NCI-H2227 (cell line): Measurements from ENCODE around the gene INHA.
A peak's percentile ranks its signal among the peaks of the same experiment; 100 is the strongest.

Experiments used
- DNase-seq: peaks from one replicate; lab custom pipeline; 2025; ENCODE audit not compliant: unreplicated experiment; lab: John Stamatoyannopoulos, UW

INHA gene

GRCh38 chr2:219539926-219540678, 32.0 kb upstream of the INHA start:
- DNase-seq = no peak

- no peak for DNase-seq
Measured at GRCh38 chr2:219540784-219541504, 31.2 kb upstream of the INHA start.

DNA sequence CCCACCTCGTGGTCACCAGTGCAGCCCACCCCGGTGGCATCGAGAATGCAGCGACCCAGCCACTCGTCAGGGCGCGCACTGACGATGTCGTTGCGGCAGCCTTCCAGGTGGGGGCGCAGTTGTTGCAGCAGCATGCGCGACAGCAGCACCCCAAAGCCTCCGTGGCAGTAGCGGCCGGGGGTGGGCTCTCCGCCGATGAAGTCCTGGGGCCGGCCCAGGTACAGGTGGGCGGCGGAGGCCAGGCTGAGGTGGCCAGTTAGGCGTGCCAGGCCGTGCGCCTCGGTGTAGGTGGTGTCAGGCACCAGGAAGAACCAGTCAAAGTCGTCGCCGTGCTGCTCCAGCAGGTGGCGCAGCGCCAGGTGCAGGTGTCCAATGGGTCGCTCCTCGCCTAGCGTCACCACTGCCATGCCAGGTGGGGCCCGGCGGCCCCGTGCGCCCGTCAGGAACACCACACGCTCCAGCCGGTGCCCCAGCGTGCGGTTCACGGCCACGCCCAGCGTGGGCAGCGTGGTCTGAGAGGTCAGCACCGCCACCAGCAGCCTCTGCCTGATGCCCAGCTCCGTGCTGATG, 30.4 kb upstream of the INHA start:
- DNase-seq = peak; percentile 90

GRCh38 chr2:219542931-219543595, 29.0 kb upstream of the INHA start:
- DNase-seq = no peak

DNA sequence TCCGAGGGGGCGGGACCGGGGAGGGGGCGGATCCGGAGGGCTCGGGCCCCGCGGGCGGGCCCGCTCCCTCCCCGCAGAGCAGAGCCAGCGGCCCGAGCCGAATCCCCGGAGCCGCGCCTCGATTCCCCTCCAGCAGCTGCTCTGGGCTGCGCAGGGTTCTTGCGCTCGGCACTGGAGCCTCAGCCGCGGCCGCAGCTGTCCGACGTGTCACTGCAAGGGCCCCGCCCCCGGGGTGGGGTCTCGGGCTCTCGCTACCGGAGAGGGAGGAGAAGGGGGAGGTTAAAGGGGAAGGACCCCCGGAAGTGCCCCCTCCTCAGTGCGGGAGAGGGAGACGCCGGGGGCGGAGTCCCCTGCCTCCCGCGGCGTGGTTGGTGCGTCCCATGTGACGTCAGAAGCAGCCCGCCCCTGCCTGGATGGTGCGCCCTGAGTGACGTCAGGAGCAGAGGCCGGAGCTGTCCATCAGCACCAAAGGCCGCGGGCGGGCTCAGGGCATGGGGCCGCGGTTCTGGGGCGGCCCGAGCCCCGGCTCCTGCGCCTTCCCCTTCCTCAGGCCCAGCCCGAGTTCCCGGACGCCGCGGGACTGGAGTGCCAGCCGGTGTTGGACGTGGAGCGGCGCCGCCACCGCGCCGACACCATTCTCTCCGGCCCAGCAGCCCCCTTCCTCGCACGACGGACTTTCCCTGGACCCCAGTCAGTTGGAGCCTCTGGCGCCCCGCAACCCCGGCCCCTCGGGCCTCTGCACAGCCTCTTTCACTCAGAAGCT, 28.3 kb upstream of the INHA start, which contains the start of the genes CHPF and TMEM198:
CHPF (minus strand) TSS at position 214 of the 763 bp plus-strand sequence. CDS start 271 bp downstream, outside the sequence.
TMEM198 (plus strand) TSS at position 433 of the 763 bp plus-strand sequence. CDS start 700 bp downstream, outside the sequence.
- DNase-seq = peak; percentile 99

DNA sequence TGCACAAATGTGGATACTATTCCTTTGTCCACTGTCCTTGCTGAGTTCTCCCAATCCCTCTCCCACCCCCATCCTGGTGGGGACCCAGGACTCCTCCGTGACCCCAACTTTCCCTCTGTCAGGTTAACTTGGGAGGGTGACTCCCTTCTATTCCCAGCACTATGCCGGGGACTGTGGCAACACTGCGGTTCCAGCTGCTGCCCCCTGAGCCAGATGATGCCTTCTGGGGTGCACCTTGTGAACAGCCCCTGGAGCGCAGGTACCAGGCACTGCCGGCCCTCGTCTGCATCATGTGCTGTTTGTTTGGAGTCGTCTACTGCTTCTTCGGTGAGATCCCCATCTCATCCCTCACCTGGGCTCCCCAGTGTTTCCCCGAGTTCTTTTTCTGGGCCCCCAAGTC, 27.5 kb upstream of the INHA start:
- DNase-seq = no peak

DNA sequence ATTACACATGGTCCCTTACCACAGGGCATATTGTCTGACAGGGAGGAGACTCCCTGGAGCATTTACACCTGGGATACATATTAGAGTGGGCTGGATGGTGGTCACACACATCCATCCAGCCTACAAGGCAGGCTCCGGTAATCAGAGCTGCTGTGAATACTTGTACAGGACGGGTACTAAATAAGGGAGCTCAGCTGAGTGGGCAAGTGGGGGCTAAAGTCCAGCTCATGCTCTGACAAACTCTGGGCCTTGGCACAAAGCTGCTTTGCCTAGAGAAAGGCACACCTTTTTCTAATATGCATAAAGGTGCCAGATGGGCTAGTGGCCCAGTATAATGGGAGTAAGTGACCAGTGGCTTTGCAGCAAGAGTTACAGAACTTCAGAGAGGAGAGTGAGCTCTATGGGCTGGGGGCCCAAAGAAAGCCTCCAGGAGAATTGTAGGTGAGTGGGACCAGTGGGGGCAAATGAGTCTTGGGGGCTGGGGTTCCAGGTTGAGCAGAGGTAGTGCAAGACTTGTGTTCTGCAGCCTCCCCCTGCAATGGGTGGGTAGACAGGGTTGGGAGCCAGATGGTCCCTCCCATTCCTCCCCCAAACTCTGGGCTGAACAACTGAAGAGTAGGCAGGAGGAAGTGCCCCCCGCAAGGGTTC, 26.7 kb upstream of the INHA start:
- no peak for DNase-seq

GRCh38 chr2:219545943-219546352, 26.2 kb upstream of the INHA start:
- no peak for DNase-seq

DNA sequence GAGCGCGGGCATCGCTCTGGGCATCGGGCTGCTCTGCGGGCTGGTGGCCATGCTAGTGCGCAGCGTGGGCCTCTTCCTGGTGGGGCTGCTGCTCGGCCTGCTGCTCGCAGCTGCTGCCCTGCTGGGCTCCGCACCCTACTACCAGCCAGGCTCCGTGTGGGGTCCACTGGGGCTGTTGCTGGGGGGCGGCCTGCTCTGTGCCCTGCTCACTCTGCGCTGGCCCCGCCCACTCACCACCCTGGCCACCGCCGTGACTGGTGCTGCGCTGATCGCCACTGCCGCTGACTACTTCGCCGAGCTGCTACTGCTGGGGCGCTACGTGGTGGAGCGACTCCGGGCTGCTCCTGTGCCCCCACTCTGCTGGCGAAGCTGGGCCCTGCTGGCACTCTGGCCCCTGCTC, 24.5 kb upstream of the INHA start:
- no peak for DNase-seq

DNA sequence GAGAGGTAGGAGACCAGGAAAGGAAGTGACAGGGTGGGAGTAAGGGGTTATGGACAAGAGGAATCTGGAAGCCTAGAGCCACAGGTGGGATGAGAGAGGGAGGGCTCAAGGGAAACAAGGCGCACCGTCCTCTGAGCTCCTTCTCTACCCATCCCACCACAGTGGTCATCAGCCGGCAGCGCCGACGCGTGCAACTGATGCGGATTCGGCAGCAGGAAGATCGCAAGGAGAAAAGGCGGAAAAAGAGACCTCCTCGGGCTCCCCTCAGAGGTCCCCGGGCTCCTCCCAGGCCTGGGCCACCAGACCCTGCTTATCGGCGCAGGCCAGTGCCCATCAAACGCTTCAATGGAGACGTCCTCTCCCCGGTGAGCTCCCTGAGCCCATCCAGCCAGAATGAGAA, 23.1 kb upstream of the INHA start:
- no peak for DNase-seq

- DNase-seq = no peak
Measured at GRCh38 chr2:219549619-219550018, 22.5 kb upstream of the INHA start.

GRCh38 chr2:219551441-219552381, 20.4 kb upstream of the INHA start:
- DNase-seq = peak; percentile 78

DNA sequence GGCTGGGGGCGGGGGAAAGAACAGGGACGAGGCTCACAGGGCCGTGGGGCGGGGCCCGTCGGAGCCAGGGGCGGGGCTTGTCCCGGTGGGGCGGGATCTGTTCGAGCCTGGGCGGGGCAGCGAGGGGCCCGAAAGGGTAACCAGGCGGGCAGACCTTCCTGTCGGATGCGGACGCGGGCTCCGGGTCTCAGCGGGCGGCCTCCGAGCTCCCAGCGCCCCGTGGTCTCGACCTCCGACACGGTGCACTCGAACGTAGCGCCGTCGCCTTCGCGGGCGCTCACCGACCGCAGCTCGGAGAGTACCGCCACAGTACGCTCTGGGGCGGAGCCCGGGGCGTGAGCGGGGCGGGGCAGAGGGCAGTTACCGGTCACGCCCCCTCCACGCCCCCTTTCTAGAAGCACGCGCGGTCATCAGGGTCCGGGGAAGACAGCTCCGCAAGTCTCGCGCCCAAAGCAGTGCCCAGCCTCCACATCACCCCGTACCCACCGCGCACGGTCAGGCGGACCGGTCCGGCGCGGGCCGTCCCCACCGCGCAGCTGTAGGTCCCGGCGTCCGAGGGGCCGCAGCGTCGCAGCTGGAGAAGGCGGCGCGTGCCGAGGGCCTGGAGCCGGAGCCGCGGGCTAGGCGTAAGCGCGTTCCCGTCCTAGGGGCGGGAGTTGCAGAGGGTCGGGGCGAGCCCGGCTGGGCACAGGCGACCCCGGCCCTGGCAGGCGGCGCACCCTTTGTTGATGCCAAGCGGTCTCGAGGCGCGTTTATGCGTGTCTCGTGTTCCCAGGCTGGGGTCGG, 19.5 kb upstream of the INHA start:
- peak; percentile 94 for DNase-seq

- DNase-seq = no peak
Measured at GRCh38 chr2:219553168-219553417, 19.0 kb upstream of the INHA start.

DNA sequence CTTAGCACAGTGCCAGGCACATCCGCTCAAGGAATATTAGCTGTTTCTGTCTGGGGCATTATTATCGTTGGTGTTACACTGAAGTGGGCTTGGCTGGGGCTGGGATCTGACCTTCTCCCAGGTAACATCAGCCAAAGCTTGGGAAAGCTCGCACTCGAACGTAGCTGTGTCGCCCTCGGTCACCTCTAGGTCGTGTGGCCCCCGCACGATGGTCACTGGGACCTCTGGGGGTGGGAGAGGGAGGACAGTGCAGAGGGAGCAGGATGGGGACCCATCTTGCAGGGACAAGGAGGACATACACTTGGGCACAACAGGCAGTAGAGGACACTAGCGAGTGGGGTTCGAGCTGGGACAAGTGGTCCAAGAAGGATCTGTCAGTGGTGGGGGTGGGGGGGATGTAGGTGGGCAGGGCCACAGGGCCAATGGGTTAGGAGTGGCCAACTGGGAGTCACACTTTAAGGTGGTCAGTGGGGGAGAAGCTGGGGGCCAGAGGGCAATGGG, 18.6 kb upstream of the INHA start:
- DNase-seq = no peak

DNA sequence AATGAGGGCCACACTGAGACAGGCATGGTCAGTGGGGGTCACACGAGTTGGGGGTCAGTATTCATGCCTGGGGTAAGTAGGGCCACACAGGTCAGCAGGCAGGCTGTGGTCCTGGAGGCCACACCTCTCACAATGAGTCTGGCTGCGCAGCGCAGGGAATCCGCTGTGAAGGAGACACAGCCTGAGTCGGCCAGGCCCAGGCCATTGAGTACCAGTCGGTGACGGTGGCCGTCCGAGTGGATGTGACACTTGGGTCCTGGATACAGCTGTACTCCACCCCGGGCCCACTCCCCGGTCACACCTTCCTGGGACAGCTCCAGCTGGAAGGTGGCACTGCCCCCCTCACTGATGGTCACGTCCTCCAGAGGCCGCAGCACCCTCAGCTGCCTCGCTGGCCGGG, 17.8 kb upstream of the INHA start:
- no peak for DNase-seq

- no peak for DNase-seq
Measured at GRCh38 chr2:219555956-219556355, 16.2 kb upstream of the INHA start.

DNA sequence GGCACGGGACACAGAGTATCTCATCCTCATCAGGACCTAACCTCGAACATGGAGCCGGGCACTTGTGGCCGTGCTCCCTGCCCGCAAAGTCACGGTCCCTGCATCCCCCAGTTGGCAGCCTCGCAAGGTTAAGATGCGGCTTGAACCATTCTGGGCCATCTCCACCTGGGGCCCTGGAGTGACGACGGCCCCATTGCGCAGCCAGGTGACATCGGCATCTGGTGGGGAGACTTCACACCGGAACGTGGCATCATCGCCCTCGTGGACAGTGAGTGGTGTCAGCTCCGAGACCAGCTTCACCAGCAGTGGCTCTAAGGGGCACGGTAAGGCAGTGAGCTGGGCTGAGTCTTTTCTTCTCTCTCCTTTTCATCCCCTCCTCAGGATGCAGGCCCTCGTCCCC, 15.7 kb upstream of the INHA start:
- DNase-seq = no peak
